Activated CD4-positive, alpha-beta memory T cell treated with anti-CD3 and anti-CD28 coated beads for 36 hours (primary cell): ENCODE data around the gene DUSP9. TPM values are rescaled to one million over a fixed set of nuclear protein-coding genes. Genes with fewer than 3 reads are reported as not detected.
A peak's percentile ranks its signal among the peaks of the same experiment; 100 is the strongest.

Experiments
- CTCF ChIA-PET: fragments of 350-600 bp; sonication (Branson Sonifier 250); formaldehyde crosslinking; loops from one replicate; lab custom pipeline; 2021; ENCODE audit warnings: antibody characterized with exemption, inconsistent platforms; lab: Charles Lee
- POLR2A ChIA-PET: fragments of 350-600 bp; sonication (Branson Sonifier 250); formaldehyde crosslinking; loops from one replicate; lab custom pipeline; 2021; ENCODE audit warnings: antibody characterized with exemption; lab: Charles Lee
- DNase-seq: peaks from one replicate; pipeline ENCODE4 v3.0.0-alpha.2; 2020
- H3K27ac Mint-ChIP-seq: one replicate; pipeline ENCODE4 v1.8.0; 2021; ENCODE audit warnings: mixed read lengths
- H3K27me3 Mint-ChIP-seq: one replicate; pipeline ENCODE4 v1.8.0; 2021; ENCODE audit warnings: mixed read lengths
- H3K36me3 Mint-ChIP-seq: one replicate; pipeline ENCODE4 v1.8.0; 2021; ENCODE audit warnings: mixed read lengths
- H3K4me1 Mint-ChIP-seq: one replicate; pipeline ENCODE4 v1.8.0; 2021; ENCODE audit warnings: low read depth, mixed read lengths
- H3K4me3 Mint-ChIP-seq: one replicate; pipeline ENCODE4 v1.8.0; 2021; ENCODE audit warnings: mild to moderate bottlenecking, mixed read lengths
- H3K9me3 Mint-ChIP-seq: one replicate; pipeline ENCODE4 v1.8.0; 2021; ENCODE audit warnings: mixed read lengths
- intact Hi-C: fragments of 100-400 bp; cut with micrococcal nuclease; formaldehyde crosslinking; loops from one replicate; pipeline ENCODE4 v1.15.1; 2023
- total RNA-seq, 2 experiments: library from RNA; stranded (reverse); gene quantifications; one replicate each; pipeline ENCODE4 v1.2.3, GENCODE V29; 2021

Gene DUSP9
- total RNA-seq, 2 experiments from 2014 or later = 0.12 to 0.26 TPM

DNA sequence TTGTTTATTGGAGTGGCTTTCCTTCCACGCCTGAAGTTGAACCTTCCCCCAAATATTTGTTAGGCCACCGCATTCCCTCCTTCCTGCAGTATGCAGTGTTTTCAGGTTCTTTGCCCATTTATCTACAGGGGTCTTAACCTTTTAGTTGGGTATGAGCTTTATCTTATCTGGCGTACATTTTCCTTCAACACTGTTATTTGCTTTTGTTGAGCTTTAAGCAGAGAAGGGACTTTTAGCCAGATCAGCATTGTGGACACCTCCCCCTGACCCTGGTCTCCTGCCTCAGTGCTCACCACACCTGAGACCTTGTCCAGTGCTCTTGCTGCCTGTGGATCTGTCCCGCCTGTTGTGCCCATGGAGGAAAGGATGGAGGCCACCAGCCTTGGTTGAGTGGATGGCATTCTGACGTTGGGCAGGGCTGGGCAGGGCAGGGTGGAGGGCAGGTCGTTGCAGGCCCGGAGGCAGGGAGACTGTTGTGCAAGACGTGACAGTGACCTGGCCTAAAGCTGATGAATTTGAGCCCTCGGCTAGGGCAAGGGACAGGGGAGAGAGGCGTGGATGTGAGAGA, 998 bp upstream of the DUSP9 start:
- ChIA-PET CTCF (interaction anchor here (1.0 to 4.4 kb wide), 7 partner anchors 10 to 107 kb away, joined by 3 to 26 read pairs (median 12); no protein-coding TSS in a partner anchor), POLR2A (no interaction called here)
- Mint-ChIP-seq H3K27me3 (peaks cover 33% of the 10 kb centered on the region), H3K4me3 (no peak overlapping the region), H3K9me3 (no peaks in the 10 kb centered on the region), H3K27ac (no peak overlapping the region), H3K4me1 (peaks cover 9% of the 10 kb centered on the region), H3K36me3 (no peaks in the 10 kb centered on the region)
- intact Hi-C loops = loop anchor here (5.0 kb wide), 2 partner anchors 39 to 89 kb away; no protein-coding TSS in a partner anchor
- DNase-seq = no peak

- no peak for DNase-seq
- Mint-ChIP-seq H3K4me3 (peak overlapping the region; percentile 29), H3K9me3 (no peaks in the 10 kb centered on the region), H3K36me3 (no peaks in the 10 kb centered on the region), H3K27me3 (peaks cover 25% of the 10 kb centered on the region), H3K27ac (no peak overlapping the region), H3K4me1 (peaks cover 4% of the 10 kb centered on the region)
- intact Hi-C loops = loop anchor here (5.0 kb wide), 2 partner anchors 40 to 90 kb away; no protein-coding TSS in a partner anchor
- POLR2A ChIA-PET = no interaction called here
- CTCF ChIA-PET = interaction anchor here (1.3 to 4.4 kb wide), 9 partner anchors 8 to 108 kb away, joined by 3 to 28 read pairs (median 12); no protein-coding TSS in a partner anchor
These were observed 706 bp downstream of the DUSP9 start for GRCh38 chrX:153647461-153648357.

GRCh38 chrX:153648358-153649177, 1.6 kb downstream of the DUSP9 start:
- ChIA-PET POLR2A (no interaction called here), CTCF (interaction anchor here (0.6 to 4.4 kb wide), 11 partner anchors 8 to 109 kb away, joined by 3 to 28 read pairs (median 6); partner anchors contain the start of gene CCNQ)
- Mint-ChIP-seq H3K9me3 (no peaks in the 10 kb centered on the region), H3K27me3 (peaks cover 20% of the 10 kb centered on the region), H3K4me1 (no peaks in the 10 kb centered on the region), H3K36me3 (no peaks in the 10 kb centered on the region), H3K4me3 (no peak overlapping the region), H3K27ac (no peak overlapping the region)
- intact Hi-C loops = loop anchor here (5.0 kb wide), 2 partner anchors 41 to 91 kb away; no protein-coding TSS in a partner anchor
- no peak for DNase-seq

DNA sequence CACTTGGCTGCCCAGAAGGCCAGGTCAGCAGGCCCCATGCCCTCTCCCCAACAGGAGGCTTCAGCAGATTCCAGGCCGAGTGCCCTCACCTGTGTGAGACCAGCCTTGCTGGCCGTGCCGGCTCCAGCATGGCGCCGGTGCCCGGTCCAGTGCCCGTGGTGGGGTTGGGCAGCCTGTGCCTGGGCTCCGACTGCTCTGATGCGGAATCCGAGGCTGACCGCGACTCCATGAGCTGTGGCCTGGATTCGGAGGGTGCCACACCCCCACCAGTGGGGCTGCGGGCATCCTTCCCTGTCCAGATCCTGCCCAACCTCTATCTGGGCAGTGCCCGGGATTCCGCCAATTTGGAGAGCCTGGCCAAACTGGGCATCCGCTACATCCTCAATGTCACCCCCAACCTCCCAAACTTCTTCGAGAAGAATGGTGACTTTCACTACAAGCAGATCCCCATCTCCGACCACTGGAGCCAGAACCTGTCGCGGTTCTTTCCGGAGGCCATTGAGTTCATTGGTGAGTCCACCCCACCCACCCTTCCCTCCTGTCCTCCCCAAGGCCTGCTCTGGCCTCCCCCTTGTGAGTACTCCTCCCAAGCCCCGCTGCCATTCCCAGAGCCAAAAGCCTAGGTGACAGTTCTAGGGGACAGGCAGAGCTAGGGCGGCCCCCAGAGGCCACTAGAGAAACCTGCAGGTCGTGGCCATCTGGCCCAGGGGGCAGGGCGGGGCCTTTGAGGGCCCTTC, 2.3 kb downstream of the DUSP9 start:
- peaks cover 18% of the 10 kb centered on the region for H3K27me3 Mint-ChIP-seq
- ChIA-PET POLR2A (no interaction called here), CTCF (interaction anchor here (0.6 to 4.4 kb wide), 11 partner anchors 9 to 109 kb away, joined by 3 to 28 read pairs (median 5); partner anchors contain the start of gene CCNQ)
- intact Hi-C loops = loop anchor here (5.0 kb wide), 2 partner anchors 42 to 92 kb away; no protein-coding TSS in a partner anchor
- H3K27ac Mint-ChIP-seq = no peak overlapping the region
- H3K9me3 Mint-ChIP-seq = no peaks in the 10 kb centered on the region
- H3K36me3 Mint-ChIP-seq = no peaks in the 10 kb centered on the region
- peak; percentile 49 for DNase-seq
- no peaks in the 10 kb centered on the region for H3K4me1 Mint-ChIP-seq
- no peak overlapping the region for H3K4me3 Mint-ChIP-seq

- no peaks in the 10 kb centered on the region for H3K4me1 Mint-ChIP-seq
- POLR2A ChIA-PET = no interaction called here
- no peaks in the 10 kb centered on the region for H3K36me3 Mint-ChIP-seq
- no peaks in the 10 kb centered on the region for H3K9me3 Mint-ChIP-seq
- no peak overlapping the region for H3K27ac Mint-ChIP-seq
- H3K27me3 Mint-ChIP-seq = peaks cover 13% of the 10 kb centered on the region
- CTCF ChIA-PET = interaction anchor here (0.6 to 4.4 kb wide), 8 partner anchors 8 to 110 kb away, joined by 3 to 28 read pairs (median 10); no protein-coding TSS in a partner anchor
- intact Hi-C loops = loop anchor here (5.0 kb wide), 2 partner anchors 43 to 93 kb away; no protein-coding TSS in a partner anchor
- no peak for DNase-seq
- H3K4me3 Mint-ChIP-seq = no peak overlapping the region
These were observed 3.1 kb downstream of the DUSP9 start for GRCh38 chrX:153649915-153650782.

DNA sequence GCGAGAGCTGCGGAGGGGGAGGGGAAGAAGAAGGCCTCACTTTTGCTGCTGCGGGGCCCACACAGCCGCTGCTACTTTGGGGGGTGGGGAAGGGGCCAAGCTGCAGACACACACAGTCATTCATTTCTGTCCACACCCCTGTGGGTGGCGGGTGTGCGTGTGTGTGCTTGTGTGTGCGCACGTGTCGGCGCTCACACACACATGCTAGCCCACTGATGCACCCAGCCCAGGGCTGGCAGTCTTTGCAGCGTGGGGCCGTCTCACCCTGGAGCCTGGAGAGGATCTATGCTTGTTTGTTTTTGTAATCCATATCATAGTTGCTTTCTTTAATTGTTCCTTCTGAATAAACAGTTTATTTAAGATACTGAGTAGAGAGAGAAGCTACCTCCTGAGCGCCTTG, 4.0 kb downstream of the DUSP9 start:
- no peak for DNase-seq
- Mint-ChIP-seq H3K9me3 (no peaks in the 10 kb centered on the region), H3K4me1 (no peaks in the 10 kb centered on the region), H3K27me3 (peaks cover 7% of the 10 kb centered on the region), H3K36me3 (no peaks in the 10 kb centered on the region), H3K4me3 (no peak overlapping the region), H3K27ac (no peak overlapping the region)
- intact Hi-C loops = no loop called here
- CTCF ChIA-PET = interaction anchor here (0.8 to 4.1 kb wide), 4 partner anchors 16 to 111 kb away, joined by 3 to 28 read pairs (median 3); no protein-coding TSS in a partner anchor
- POLR2A ChIA-PET = no interaction called here

GRCh38 chrX:153651540-153652079, 4.6 kb downstream of the DUSP9 start:
- no peaks in the 10 kb centered on the region for H3K9me3 Mint-ChIP-seq
- H3K4me3 Mint-ChIP-seq = no peak overlapping the region
- intact Hi-C loops = no loop called here
- peaks cover 3% of the 10 kb centered on the region for H3K27me3 Mint-ChIP-seq
- H3K4me1 Mint-ChIP-seq = no peaks in the 10 kb centered on the region
- no peaks in the 10 kb centered on the region for H3K36me3 Mint-ChIP-seq
- no peak overlapping the region for H3K27ac Mint-ChIP-seq
- ChIA-PET CTCF (interaction anchor here (0.8 to 4.1 kb wide), 4 partner anchors 15 to 112 kb away, joined by 3 to 28 read pairs (median 5); no protein-coding TSS in a partner anchor), POLR2A (no interaction called here)
- no peak for DNase-seq

DNA sequence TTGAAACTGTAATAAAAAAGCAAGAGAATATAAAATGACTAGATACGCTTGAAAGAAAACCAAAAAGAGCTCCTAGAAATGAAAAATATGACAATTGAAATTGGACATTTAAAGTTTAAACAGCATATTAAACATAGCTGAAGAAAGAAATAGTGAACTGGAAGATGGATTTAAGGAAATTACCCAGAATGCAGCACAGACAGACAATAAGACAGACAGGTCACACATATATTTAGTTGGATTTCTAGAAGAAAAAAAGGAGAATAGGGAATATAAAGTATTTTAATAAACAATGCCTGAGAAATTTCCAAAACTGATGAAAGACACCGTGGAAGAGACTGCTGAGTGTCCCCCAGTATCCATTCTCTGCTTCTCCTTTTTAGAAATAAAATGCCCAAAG, 6.6 kb downstream of the DUSP9 start:
- Mint-ChIP-seq H3K9me3 (no peaks in the 10 kb centered on the region), H3K36me3 (no peaks in the 10 kb centered on the region), H3K4me3 (no peak overlapping the region), H3K27ac (no peak overlapping the region), H3K4me1 (no peaks in the 10 kb centered on the region), H3K27me3 (no peaks in the 10 kb centered on the region)
- intact Hi-C loops = no loop called here
- POLR2A ChIA-PET = interaction anchor here (0.6 kb wide), 1 partner anchor 116 kb away, joined by 3 read pairs; no protein-coding TSS in a partner anchor
- DNase-seq = no peak
- CTCF ChIA-PET = interaction anchor here (1.2 to 6.4 kb wide), 3 partner anchors 15 to 114 kb away, joined by 3 to 31 read pairs (median 4); no protein-coding TSS in a partner anchor

GRCh38 chrX:153657161-153657560, 10.2 kb downstream of the DUSP9 start:
- Mint-ChIP-seq H3K4me3 (no peak overlapping the region), H3K27me3 (peaks cover 5% of the 10 kb centered on the region), H3K27ac (no peak overlapping the region), H3K4me1 (no peaks in the 10 kb centered on the region), H3K36me3 (no peaks in the 10 kb centered on the region), H3K9me3 (no peaks in the 10 kb centered on the region)
- DNase-seq = no peak
- intact Hi-C loops = no loop called here
- ChIA-PET POLR2A (no interaction called here), CTCF (interaction anchor here (1.4 to 6.4 kb wide), 2 partner anchors 11 to 14 kb away, joined by 5 to 31 read pairs; no protein-coding TSS in a partner anchor)

GRCh38 chrX:153659268-153659667, 12.3 kb downstream of the DUSP9 start:
- ChIA-PET POLR2A (no interaction called here), CTCF (interaction anchor here (2.2 to 6.4 kb wide), 3 partner anchors 9 to 49 kb away, joined by 5 to 31 read pairs (median 24); no protein-coding TSS in a partner anchor)
- Mint-ChIP-seq H3K4me1 (no peaks in the 10 kb centered on the region), H3K27ac (no peak overlapping the region), H3K4me3 (no peak overlapping the region), H3K27me3 (peaks cover 5% of the 10 kb centered on the region), H3K36me3 (no peaks in the 10 kb centered on the region), H3K9me3 (no peaks in the 10 kb centered on the region)
- intact Hi-C loops = no loop called here
- no peak for DNase-seq
